ENCODE measurements around the gene CHRNB1.

CHRNB1 gene

DNA sequence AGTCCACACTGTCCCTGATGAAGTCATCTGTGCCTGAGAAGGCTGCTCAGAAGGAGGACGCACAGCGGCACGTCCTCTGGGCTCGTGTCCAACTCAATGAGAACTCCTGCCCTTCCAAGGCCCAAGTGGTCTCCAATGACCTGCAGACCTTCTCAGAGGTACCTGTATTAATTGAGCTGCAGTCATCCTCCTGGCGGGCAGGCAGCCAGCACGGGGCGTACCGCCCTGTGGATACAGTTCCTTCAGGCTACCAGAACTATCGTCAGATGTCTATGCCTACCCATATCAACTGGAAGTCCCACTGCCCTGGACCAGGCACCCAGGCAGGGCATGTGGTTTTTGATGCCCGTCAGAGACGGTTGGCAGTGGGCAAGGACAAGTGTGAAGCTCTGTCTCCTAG is 12.6 kb upstream of the CHRNB1 start:
- no peak overlapping the region for H3K4me3 ChIP-seq (ENCODE audit: low read depth, low read length)
- DNase-seq (ENCODE audit: low read depth): no peak
- TF ChIP-seq, protein P1, sequence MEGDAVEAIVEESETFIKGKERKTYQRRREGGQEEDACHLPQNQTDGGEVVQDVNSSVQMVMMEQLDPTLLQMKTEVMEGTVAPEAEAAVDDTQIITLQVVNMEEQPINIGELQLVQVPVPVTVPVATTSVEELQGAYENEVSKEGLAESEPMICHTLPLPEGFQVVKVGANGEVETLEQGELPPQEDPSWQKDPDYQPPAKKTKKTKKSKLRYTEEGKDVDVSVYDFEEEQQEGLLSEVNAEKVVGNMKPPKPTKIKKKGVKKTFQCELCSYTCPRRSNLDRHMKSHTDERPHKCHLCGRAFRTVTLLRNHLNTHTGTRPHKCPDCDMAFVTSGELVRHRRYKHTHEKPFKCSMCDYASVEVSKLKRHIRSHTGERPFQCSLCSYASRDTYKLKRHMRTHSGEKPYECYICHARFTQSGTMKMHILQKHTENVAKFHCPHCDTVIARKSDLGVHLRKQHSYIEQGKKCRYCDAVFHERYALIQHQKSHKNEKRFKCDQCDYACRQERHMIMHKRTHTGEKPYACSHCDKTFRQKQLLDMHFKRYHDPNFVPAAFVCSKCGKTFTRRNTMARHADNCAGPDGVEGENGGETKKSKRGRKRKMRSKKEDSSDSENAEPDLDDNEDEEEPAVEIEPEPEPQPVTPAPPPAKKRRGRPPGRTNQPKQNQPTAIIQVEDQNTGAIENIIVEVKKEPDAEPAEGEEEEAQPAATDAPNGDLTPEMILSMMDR (IDR thresholded peaks at IDR 0.05; ENCODE audit: low read depth, low read length): no peak
- TF ChIP-seq POLR2A (IDR thresholded peaks at IDR 0.05; ENCODE audit: extremely low read depth, insufficient read length) (no peak), MYC (IDR thresholded peaks at IDR 0.05; ENCODE audit: low read depth, low read length) (no peak)
- TF ChIP-seq, protein P2, sequence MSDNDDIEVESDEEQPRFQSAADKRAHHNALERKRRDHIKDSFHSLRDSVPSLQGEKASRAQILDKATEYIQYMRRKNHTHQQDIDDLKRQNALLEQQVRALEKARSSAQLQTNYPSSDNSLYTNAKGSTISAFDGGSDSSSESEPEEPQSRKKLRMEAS (IDR thresholded peaks at IDR 0.05; ENCODE audit: low read depth, low read length): no peak

DNA sequence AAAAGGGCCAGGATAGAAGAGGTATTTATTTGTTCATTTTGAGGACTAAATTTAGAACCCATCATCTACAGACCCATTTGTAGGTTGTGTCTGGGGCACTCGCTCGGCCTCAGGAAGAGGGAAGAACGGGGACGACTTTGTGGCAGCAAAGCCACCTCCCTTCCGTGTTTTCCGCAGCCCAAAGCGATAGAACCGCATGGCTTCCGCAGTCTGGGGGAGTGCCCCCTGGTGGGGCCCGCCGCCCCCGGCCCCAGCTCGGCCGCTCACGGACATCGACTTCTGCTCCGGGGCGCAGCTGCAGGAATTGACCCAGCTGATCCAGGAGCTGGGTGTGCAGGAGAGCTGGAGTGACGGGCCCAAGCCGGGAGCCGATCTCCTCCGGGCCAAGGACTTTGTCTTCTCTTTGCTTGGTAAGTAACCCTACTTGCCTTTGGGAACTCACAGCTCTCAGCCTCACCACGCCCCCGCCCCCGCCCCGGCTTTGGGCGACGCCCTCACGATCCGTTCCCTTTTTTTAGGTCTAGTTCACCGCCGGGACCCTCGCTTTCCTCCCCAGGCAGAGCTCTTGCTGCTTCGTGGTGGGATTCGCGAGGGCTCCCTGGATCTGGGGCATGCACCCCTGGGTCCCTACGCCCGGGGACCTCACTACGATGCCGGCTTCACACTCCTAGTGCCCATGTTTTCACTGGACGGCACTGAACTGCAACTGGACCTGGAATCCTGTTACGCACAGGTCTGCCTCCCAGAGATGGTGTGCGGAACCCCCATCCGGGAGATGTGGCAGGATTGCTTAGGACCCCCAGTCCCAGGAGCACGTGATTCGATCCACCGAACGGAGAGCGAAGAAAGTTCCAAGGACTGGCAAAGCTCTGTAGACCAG is 8.9 kb upstream of the CHRNB1 start:
- TF ChIP-seq POLR2A (IDR thresholded peaks at IDR 0.05; ENCODE audit: extremely low read depth, insufficient read length) (no peak), MYC (IDR thresholded peaks at IDR 0.05; ENCODE audit: low read depth, low read length) (peak; percentile 69; the same call in 1 of the 2 replicates)
- TF ChIP-seq, protein P2 (IDR thresholded peaks at IDR 0.05; ENCODE audit: low read depth, low read length): peak; percentile 40; the same call in 1 of the 2 replicates
- TF ChIP-seq, protein P1 (IDR thresholded peaks at IDR 0.05; ENCODE audit: low read depth, low read length): peak; percentile 15
- peak overlapping the region; percentile 72 for H3K4me3 ChIP-seq (ENCODE audit: low read depth, low read length)
- peak; percentile 84 for DNase-seq (ENCODE audit: low read depth)

DNA sequence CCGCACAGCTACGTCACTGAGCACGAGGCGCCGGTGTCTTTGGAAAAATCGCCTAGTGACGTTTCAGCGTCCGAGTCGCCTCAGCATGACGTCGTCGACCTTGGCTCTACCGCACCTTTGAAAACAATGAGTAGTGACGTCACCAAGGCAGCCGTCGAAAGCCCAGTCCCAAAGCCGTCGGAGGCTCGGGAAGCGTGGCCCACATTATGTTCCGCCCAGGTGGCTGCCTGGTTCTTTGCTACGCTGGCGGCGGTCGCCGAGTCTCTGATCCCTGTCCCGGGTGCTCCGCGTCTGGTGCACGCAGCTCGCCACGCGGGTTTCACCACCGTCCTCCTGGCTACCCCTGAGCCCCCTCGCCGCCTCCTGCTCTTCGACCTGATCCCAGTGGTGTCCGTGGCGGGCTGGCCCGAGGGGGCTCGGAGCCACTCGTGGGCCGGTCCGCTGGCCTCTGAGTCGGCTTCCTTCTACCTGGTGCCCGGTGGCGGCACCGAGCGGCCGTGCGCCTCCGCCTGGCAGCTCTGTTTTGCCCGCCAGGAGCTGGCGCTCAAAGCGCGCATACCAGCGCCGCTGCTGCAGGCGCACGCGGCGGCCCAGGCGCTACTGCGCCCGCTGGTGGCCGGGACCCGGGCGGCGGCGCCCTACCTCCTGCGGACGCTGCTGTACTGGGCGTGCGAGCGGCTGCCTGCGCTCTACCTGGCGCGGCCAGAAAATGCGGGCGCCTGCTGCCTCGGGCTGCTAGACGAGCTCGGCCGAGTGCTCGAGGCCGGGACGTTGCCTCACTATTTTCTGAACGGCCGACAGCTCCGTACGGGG is 8.1 kb upstream of the CHRNB1 start:
- peak overlapping the region; percentile 72 for H3K4me3 ChIP-seq (ENCODE audit: low read depth, low read length)
- DNase-seq (ENCODE audit: low read depth): peak; percentile 86
- TF ChIP-seq POLR2A (IDR thresholded peaks at IDR 0.05; ENCODE audit: extremely low read depth, insufficient read length): no peak
- TF ChIP-seq, protein P2 (IDR thresholded peaks at IDR 0.05; ENCODE audit: low read depth, low read length): peak; percentile 92
- TF ChIP-seq, protein P1 (IDR thresholded peaks at IDR 0.05; ENCODE audit: low read depth, low read length): peak; percentile 56
- TF ChIP-seq MYC (IDR thresholded peaks at IDR 0.05; ENCODE audit: low read depth, low read length): peak; percentile 96

DNA sequence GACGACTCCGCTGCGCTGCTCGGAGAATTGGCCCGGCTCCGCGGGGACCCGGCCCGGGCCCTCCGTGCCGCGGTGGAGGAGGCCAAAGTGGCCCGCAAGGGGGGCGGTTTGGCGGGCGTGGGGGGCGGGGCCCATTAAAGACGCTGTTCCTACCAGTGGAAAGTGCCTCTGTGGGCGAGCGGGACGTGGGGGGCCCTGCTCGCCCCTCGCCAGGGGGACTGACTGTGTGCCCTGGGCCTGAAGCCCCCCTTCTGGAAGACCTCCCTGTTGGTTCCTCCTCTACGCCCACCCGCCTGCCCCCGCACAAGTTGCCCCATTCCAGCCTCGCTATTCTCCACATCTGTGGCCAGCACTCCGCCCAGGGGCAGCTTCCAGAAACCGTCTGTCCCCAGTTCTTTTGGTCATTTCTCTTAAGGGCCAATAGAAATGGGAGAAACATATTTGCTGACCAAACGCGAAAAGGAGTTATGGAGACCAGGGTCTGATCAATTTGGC is 7.4 kb upstream of the CHRNB1 start:
- peak overlapping the region; percentile 17 for H3K4me3 ChIP-seq (ENCODE audit: low read depth, low read length)
- DNase-seq (ENCODE audit: low read depth): no peak
- TF ChIP-seq, protein P2 (IDR thresholded peaks at IDR 0.05; ENCODE audit: low read depth, low read length): no peak
- no peak for TF ChIP-seq MYC (IDR thresholded peaks at IDR 0.05; ENCODE audit: low read depth, low read length)
- no peak for TF ChIP-seq POLR2A (IDR thresholded peaks at IDR 0.05; ENCODE audit: extremely low read depth, insufficient read length)
- TF ChIP-seq, protein P1 (IDR thresholded peaks at IDR 0.05; ENCODE audit: low read depth, low read length): no peak

DNA sequence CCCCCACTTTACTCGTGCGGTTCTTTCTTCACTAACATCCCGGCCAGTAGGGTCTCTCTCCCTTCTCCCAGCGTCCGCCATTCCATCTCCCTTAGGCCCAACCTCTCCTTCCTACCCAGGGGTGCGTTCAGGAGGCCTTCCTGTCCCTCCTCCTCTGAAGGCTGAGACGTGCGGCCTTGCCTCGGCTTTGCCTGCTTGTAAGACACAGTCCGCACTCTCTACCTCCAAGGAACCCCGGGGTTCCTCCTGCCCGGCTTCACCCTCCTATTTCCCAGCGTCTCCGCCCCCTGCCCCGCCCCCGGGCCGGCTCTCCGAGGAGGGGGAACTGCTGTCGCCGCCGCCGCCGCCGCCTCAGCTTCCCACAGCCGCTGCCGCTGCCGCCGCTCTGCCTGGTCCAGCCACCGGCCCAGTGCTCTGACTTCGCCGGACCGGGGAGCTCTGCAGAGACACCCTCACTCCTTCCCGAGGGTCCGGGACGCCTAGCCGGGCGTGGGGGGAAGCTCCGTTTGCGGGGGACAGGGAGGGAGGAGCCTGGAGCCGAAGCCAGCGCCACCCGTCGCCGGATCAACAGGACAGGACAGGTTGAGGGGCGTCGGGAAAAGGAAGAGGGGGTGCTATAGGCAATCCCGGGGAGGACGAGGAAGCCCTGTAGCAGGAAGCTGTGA is 6.8 kb upstream of the CHRNB1 start:
- TF ChIP-seq, protein P1 (IDR thresholded peaks at IDR 0.05; ENCODE audit: low read depth, low read length): no peak
- TF ChIP-seq POLR2A (IDR thresholded peaks at IDR 0.05; ENCODE audit: extremely low read depth, insufficient read length) (no peak), MYC (IDR thresholded peaks at IDR 0.05; ENCODE audit: low read depth, low read length) (no peak)
- TF ChIP-seq, protein P2 (IDR thresholded peaks at IDR 0.05; ENCODE audit: low read depth, low read length): no peak
- peak overlapping the region; percentile 17 for H3K4me3 ChIP-seq (ENCODE audit: low read depth, low read length)
- DNase-seq (ENCODE audit: low read depth): peak; percentile 72
